Testis (tissue), 2 donors: ENCODE results near the gene TTC31.

Experiments used
- POLR2A ChIP-seq: fragments of 450-650 bp; IDR thresholded peaks from one replicate; pipeline ENCODE4 v1.6.1; 2017; ENCODE audit warnings: antibody characterized with exemption, mild to moderate bottlenecking, moderate library complexity
- TF ChIP-seq, protein P1 (sequence below), 3 experiments: fragments of 450-650 bp in 2 of 3; fragments of 200-600 bp in 1 of 3; sonication (generic) in 1 of 3; IDR thresholded peaks; one replicate each; pipeline ENCODE4 v1.5.1; 2016 to 2019; ENCODE audit warnings: antibody characterized with exemption in 3 of 3, mild to moderate bottlenecking in 2 of 3, moderate library complexity in 1 of 3

GRCh38 chr2:74531666-74532065 lies 48.8 kb downstream of the TTC31 start:
- TF ChIP-seq, protein P1, sequence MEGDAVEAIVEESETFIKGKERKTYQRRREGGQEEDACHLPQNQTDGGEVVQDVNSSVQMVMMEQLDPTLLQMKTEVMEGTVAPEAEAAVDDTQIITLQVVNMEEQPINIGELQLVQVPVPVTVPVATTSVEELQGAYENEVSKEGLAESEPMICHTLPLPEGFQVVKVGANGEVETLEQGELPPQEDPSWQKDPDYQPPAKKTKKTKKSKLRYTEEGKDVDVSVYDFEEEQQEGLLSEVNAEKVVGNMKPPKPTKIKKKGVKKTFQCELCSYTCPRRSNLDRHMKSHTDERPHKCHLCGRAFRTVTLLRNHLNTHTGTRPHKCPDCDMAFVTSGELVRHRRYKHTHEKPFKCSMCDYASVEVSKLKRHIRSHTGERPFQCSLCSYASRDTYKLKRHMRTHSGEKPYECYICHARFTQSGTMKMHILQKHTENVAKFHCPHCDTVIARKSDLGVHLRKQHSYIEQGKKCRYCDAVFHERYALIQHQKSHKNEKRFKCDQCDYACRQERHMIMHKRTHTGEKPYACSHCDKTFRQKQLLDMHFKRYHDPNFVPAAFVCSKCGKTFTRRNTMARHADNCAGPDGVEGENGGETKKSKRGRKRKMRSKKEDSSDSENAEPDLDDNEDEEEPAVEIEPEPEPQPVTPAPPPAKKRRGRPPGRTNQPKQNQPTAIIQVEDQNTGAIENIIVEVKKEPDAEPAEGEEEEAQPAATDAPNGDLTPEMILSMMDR (IDR thresholded peaks at IDR 0.05): no peak
- no peak for TF ChIP-seq POLR2A
